GM12878 (cell line): Measurements from ENCODE around the gene PAX5. TPM values are rescaled to one million over a fixed set of nuclear protein-coding genes. Genes with fewer than 3 reads are reported as not detected.

Experiments
- ASH2L ChIP-seq: fragments of 300-600, 200-600 bp; sonication (generic); IDR thresholded peaks from 2 replicates; pipeline ENCODE4 v1.6.1; 2017; ENCODE audit warnings: low read depth, mild to moderate bottlenecking, borderline replicate concordance
- CBX3 ChIP-seq: fragments of 200-600 bp; sonication (generic); IDR thresholded peaks from 2 replicates; pipeline ENCODE4 v1.6.1; 2016; ENCODE audit warnings: low read depth, borderline replicate concordance
- CHD4 ChIP-seq: fragments of 200-600 bp; sonication (generic); IDR thresholded peaks from 2 replicates; pipeline ENCODE4 v1.6.1; 2016; ENCODE audit warnings: mild to moderate bottlenecking
- CREM ChIP-seq: IDR thresholded peaks from 2 replicates; pipeline ENCODE4 v1.6.1; 2014; ENCODE audit warnings: antibody characterized with exemption, low read depth
- ESRRA ChIP-seq: IDR thresholded peaks from 2 replicates; pipeline ENCODE4 v1.6.1; 2012; ENCODE audit warnings: mild to moderate bottlenecking, low read length, improper control_type of control experiment
- GATAD2B ChIP-seq: fragments of 450-650 bp; conservative IDR thresholded peaks from 2 replicates; pipeline ENCODE4 v1.6.1; 2017; ENCODE audit warnings: low read depth, mild to moderate bottlenecking, moderate library complexity
- HDGF ChIP-seq: fragments of 450-650 bp; IDR thresholded peaks from 2 replicates; pipeline ENCODE4 v1.6.1; 2016; ENCODE audit warnings: antibody characterized with exemption
- KDM1A ChIP-seq: fragments of 200-600 bp; sonication (generic); IDR thresholded peaks from 2 replicates; pipeline ENCODE4 v1.6.1; 2016; ENCODE audit warnings: borderline replicate concordance
- MEF2A ChIP-seq: IDR thresholded peaks from 2 replicates; pipeline ENCODE4 v1.6.1; 2011; ENCODE audit warnings: low read depth, mild to moderate bottlenecking, low read length, moderate library complexity; ENCODE audit not compliant: insufficient read depth
- RBBP5 ChIP-seq: fragments of 200-600 bp; sonication (generic); conservative IDR thresholded peaks from 2 replicates; pipeline ENCODE4 v1.6.1; 2016
- TCF7 ChIP-seq: IDR thresholded peaks from 2 replicates; pipeline ENCODE4 v1.6.1; 2014; ENCODE audit warnings: antibody characterized with exemption, borderline replicate concordance
- polyA plus RNA-seq, 11 experiments: library from polyadenylated mRNA; depleted of rRNA in 4 of 11; unstranded in 6 of 11; stranded (reverse) in 5 of 11; fragments of >200 nt; fragmentation: Nextera tagmentation in 4 of 11; fragmentation: Illumina TruSeq in 1 of 11; extraction: Ambion mirVana in 4 of 11; extraction: Trizol in 1 of 11; gene quantifications; 1 replicate in 1 of 11; 2 replicates in 10 of 11; pipeline versions ENCODE4 v1.2.1 to v1.2.3, GENCODE V29; 2011 to 2016; ENCODE audit warnings: inconsistent platforms in 2 of 11, missing spikeins in 2 of 11, low read depth in 1 of 11
- total RNA-seq, 4 experiments: library from RNA; depleted of rRNA in 3 of 4; stranded (reverse); fragments of >200 nt in 3 of 4; fragmentation: Illumina TruSeq in 1 of 4; extraction: Trizol in 1 of 4; gene quantifications; 2 replicates each; pipeline versions ENCODE4 v1.2.1 to v1.2.3, GENCODE V29; 2013 to 2021
- TF ChIP-seq, protein P1 (sequence below): fragments of 450-650 bp; IDR thresholded peaks from 2 replicates; pipeline ENCODE4 v1.6.1; 2017; ENCODE audit warnings: mild to moderate bottlenecking, moderate library complexity
- TF ChIP-seq, protein P2 (sequence below): IDR thresholded peaks from 2 replicates; pipeline ENCODE4 v1.6.1; 2012; ENCODE audit warnings: mild to moderate bottlenecking, low read depth, low read length
- TF ChIP-seq, protein P3 (sequence below), 3 experiments: IDR thresholded peaks in 2 of 3; conservative IDR thresholded peaks in 1 of 3; 2 replicates each; pipeline ENCODE4 v1.5.1; 2011; ENCODE audit warnings: low read depth in 3 of 3, low read length in 3 of 3, mild to moderate bottlenecking in 3 of 3, control low read depth in 2 of 3, moderate library complexity in 2 of 3, inconsistent platforms in 1 of 3, mixed read lengths in 1 of 3; ENCODE audit not compliant: control insufficient read depth in 2 of 3, insufficient read depth in 1 of 3; ENCODE audit errors: extremely low read depth in 1 of 3
- TF ChIP-seq, protein P4 (sequence below): fragments of 450-650 bp; IDR thresholded peaks from 2 replicates; pipeline ENCODE4 v1.6.1; 2017; ENCODE audit warnings: low read depth, mild to moderate bottlenecking, moderate library complexity
- TF ChIP-seq, protein P5 (sequence below): fragments of 450-650 bp; conservative IDR thresholded peaks from 2 replicates; pipeline ENCODE4 v1.6.1; 2017; ENCODE audit warnings: mild to moderate bottlenecking, moderate library complexity

Gene PAX5
- total and polyA plus RNA-seq, 10 of the 15 experiments (the other 5 are each of a cell fraction or from before 2014, with no cell fraction given) = 2.2 to 123 (median 31.9) TPM

DNA sequence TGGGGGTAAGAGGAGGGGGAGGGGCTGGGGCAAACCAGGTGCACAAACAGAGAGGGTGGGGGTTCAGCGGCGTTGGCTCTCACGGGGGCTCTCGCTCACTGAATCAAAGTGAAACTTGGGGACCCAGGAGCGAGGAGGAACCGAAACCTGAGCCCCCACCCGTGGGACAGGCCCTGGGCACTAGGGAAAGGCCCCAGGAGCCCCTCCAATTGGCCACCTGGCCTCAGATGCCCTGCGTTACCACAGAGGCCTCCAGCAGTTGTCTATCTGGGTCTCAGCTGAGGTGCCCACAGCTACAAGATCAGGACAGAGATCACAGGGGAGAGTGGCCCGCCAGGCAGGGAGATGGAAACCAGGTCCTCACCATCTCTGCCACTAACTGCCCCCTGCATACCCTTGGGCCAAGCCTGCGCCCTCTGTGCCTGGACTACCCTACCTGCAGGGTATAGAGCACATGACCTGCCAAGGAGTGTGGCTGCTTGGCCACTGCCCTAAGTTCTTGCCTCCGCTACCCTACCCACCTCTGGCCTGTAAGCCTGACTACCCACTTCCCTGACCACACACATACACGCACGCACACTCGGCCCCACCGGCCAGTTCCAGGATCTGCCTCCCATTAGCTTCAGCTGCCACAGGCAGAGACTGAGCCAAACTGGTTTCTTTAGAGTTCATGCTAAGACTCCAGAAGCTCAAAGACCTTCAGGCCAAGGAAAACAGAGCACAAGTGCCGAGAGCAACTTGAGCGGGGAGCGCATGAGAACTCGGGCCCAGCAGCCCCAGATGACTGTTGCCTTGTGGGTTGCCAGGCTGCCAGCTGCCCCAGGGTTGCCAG lies 39.9 kb downstream of the PAX5 start (continued):
- TF ChIP-seq, protein P1, sequence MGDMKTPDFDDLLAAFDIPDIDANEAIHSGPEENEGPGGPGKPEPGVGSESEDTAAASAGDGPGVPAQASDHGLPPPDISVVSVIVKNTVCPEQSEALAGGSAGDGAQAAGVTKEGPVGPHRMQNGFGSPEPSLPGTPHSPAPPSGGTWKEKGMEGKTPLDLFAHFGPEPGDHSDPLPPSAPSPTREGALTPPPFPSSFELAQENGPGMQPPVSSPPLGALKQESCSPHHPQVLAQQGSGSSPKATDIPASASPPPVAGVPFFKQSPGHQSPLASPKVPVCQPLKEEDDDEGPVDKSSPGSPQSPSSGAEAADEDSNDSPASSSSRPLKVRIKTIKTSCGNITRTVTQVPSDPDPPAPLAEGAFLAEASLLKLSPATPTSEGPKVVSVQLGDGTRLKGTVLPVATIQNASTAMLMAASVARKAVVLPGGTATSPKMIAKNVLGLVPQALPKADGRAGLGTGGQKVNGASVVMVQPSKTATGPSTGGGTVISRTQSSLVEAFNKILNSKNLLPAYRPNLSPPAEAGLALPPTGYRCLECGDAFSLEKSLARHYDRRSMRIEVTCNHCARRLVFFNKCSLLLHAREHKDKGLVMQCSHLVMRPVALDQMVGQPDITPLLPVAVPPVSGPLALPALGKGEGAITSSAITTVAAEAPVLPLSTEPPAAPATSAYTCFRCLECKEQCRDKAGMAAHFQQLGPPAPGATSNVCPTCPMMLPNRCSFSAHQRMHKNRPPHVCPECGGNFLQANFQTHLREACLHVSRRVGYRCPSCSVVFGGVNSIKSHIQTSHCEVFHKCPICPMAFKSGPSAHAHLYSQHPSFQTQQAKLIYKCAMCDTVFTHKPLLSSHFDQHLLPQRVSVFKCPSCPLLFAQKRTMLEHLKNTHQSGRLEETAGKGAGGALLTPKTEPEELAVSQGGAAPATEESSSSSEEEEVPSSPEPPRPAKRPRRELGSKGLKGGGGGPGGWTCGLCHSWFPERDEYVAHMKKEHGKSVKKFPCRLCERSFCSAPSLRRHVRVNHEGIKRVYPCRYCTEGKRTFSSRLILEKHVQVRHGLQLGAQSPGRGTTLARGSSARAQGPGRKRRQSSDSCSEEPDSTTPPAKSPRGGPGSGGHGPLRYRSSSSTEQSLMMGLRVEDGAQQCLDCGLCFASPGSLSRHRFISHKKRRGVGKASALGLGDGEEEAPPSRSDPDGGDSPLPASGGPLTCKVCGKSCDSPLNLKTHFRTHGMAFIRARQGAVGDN = peak; percentile 92
- TF ChIP-seq, protein P2, sequence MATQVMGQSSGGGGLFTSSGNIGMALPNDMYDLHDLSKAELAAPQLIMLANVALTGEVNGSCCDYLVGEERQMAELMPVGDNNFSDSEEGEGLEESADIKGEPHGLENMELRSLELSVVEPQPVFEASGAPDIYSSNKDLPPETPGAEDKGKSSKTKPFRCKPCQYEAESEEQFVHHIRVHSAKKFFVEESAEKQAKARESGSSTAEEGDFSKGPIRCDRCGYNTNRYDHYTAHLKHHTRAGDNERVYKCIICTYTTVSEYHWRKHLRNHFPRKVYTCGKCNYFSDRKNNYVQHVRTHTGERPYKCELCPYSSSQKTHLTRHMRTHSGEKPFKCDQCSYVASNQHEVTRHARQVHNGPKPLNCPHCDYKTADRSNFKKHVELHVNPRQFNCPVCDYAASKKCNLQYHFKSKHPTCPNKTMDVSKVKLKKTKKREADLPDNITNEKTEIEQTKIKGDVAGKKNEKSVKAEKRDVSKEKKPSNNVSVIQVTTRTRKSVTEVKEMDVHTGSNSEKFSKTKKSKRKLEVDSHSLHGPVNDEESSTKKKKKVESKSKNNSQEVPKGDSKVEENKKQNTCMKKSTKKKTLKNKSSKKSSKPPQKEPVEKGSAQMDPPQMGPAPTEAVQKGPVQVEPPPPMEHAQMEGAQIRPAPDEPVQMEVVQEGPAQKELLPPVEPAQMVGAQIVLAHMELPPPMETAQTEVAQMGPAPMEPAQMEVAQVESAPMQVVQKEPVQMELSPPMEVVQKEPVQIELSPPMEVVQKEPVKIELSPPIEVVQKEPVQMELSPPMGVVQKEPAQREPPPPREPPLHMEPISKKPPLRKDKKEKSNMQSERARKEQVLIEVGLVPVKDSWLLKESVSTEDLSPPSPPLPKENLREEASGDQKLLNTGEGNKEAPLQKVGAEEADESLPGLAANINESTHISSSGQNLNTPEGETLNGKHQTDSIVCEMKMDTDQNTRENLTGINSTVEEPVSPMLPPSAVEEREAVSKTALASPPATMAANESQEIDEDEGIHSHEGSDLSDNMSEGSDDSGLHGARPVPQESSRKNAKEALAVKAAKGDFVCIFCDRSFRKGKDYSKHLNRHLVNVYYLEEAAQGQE = no peak
- TF ChIP-seq, protein P3, sequence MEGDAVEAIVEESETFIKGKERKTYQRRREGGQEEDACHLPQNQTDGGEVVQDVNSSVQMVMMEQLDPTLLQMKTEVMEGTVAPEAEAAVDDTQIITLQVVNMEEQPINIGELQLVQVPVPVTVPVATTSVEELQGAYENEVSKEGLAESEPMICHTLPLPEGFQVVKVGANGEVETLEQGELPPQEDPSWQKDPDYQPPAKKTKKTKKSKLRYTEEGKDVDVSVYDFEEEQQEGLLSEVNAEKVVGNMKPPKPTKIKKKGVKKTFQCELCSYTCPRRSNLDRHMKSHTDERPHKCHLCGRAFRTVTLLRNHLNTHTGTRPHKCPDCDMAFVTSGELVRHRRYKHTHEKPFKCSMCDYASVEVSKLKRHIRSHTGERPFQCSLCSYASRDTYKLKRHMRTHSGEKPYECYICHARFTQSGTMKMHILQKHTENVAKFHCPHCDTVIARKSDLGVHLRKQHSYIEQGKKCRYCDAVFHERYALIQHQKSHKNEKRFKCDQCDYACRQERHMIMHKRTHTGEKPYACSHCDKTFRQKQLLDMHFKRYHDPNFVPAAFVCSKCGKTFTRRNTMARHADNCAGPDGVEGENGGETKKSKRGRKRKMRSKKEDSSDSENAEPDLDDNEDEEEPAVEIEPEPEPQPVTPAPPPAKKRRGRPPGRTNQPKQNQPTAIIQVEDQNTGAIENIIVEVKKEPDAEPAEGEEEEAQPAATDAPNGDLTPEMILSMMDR (IDR thresholded peaks at IDR 0.05 in 2 of 3, conservative IDR thresholded peaks at IDR 0.05 in 1 of 3; ENCODE audit: control insufficient read depth in 2 of 3, extremely low read depth in 1 of 3, insufficient read depth in 1 of 3, low read depth in 3 of 3, low read length in 3 of 3) = no peak
- TF ChIP-seq ASH2L (no peak), CBX3 (no peak), GATAD2B (peak; percentile 100), RBBP5 (no peak), ESRRA (0 out of 2 replicates have a peak, but pooled peaks have one; percentile 44), KDM1A (no peak), CREM (peak; percentile 94), HDGF (peak; percentile 96), MEF2A (peak; percentile 86), TCF7 (no peak), CHD4 (no peak)
- TF ChIP-seq, protein P4, sequence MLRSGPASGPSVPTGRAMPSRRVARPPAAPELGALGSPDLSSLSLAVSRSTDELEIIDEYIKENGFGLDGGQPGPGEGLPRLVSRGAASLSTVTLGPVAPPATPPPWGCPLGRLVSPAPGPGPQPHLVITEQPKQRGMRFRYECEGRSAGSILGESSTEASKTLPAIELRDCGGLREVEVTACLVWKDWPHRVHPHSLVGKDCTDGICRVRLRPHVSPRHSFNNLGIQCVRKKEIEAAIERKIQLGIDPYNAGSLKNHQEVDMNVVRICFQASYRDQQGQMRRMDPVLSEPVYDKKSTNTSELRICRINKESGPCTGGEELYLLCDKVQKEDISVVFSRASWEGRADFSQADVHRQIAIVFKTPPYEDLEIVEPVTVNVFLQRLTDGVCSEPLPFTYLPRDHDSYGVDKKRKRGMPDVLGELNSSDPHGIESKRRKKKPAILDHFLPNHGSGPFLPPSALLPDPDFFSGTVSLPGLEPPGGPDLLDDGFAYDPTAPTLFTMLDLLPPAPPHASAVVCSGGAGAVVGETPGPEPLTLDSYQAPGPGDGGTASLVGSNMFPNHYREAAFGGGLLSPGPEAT = peak; percentile 84
- TF ChIP-seq, protein P5, sequence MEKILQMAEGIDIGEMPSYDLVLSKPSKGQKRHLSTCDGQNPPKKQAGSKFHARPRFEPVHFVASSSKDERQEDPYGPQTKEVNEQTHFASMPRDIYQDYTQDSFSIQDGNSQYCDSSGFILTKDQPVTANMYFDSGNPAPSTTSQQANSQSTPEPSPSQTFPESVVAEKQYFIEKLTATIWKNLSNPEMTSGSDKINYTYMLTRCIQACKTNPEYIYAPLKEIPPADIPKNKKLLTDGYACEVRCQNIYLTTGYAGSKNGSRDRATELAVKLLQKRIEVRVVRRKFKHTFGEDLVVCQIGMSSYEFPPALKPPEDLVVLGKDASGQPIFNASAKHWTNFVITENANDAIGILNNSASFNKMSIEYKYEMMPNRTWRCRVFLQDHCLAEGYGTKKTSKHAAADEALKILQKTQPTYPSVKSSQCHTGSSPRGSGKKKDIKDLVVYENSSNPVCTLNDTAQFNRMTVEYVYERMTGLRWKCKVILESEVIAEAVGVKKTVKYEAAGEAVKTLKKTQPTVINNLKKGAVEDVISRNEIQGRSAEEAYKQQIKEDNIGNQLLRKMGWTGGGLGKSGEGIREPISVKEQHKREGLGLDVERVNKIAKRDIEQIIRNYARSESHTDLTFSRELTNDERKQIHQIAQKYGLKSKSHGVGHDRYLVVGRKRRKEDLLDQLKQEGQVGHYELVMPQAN = peak; percentile 75
